Measurements from ENCODE around the gene SPEF2. TPM values are rescaled to one million over a fixed set of nuclear protein-coding genes. Genes with fewer than 3 reads are reported as not detected.

The SPEF2 gene
- total RNA-seq, 1 donor from 2014 or later = 7.9 TPM

GRCh38 chr5:35788724-35789123 lies 171.1 kb downstream of the SPEF2 start:
- TF ChIP-seq, protein P1, sequence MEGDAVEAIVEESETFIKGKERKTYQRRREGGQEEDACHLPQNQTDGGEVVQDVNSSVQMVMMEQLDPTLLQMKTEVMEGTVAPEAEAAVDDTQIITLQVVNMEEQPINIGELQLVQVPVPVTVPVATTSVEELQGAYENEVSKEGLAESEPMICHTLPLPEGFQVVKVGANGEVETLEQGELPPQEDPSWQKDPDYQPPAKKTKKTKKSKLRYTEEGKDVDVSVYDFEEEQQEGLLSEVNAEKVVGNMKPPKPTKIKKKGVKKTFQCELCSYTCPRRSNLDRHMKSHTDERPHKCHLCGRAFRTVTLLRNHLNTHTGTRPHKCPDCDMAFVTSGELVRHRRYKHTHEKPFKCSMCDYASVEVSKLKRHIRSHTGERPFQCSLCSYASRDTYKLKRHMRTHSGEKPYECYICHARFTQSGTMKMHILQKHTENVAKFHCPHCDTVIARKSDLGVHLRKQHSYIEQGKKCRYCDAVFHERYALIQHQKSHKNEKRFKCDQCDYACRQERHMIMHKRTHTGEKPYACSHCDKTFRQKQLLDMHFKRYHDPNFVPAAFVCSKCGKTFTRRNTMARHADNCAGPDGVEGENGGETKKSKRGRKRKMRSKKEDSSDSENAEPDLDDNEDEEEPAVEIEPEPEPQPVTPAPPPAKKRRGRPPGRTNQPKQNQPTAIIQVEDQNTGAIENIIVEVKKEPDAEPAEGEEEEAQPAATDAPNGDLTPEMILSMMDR (IDR thresholded peaks at IDR 0.05) = no peak
- Mint-ChIP-seq H3K36me3 (ENCODE audit: unreplicated experiment) (no peaks in the 10 kb centered on the region), H3K27ac (ENCODE audit: unreplicated experiment) (no peak overlapping the region), H3K9me3 (ENCODE audit: unreplicated experiment) (no peaks in the 10 kb centered on the region), H3K4me1 (ENCODE audit: unreplicated experiment) (peaks cover 13% of the 10 kb centered on the region), H3K4me3 (ENCODE audit: unreplicated experiment) (no peak overlapping the region), H3K27me3 (ENCODE audit: unreplicated experiment) (no peaks in the 10 kb centered on the region)
- no peak for DNase-seq (ENCODE audit: extremely low spot score, unreplicated experiment)

GRCh38 chr5:35789732-35790456 lies 172.2 kb downstream of the SPEF2 start:
- TF ChIP-seq, protein P1 (IDR thresholded peaks at IDR 0.05) = no peak
- H3K4me1 Mint-ChIP-seq (ENCODE audit: unreplicated experiment) = peaks cover 17% of the 10 kb centered on the region
- H3K27ac Mint-ChIP-seq (ENCODE audit: unreplicated experiment) = peak overlapping the region; percentile 23
- no peaks in the 10 kb centered on the region for H3K36me3 Mint-ChIP-seq (ENCODE audit: unreplicated experiment)
- no peak overlapping the region for H3K4me3 Mint-ChIP-seq (ENCODE audit: unreplicated experiment)
- H3K27me3 Mint-ChIP-seq (ENCODE audit: unreplicated experiment) = no peaks in the 10 kb centered on the region
- H3K9me3 Mint-ChIP-seq (ENCODE audit: unreplicated experiment) = no peaks in the 10 kb centered on the region
- DNase-seq (ENCODE audit: extremely low spot score, unreplicated experiment) = no peak

DNA sequence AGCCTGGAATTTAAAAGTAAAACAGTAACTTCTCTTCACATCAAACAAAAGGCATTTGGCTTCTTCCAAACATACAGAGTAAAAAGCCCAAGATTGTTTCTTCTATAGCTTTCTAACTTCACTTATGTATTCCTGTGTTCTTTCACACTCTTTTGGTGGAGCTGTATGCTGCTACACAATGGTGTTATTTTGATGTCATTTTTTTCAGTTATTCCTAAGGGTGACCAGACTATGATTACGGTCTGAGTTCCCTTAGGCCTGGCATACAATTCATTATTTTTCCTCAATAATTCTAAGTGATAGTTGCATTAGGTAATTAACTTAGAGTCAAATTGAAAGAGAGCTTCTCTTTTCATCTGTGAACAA lies 172.8 kb downstream of the SPEF2 start:
- no peaks in the 10 kb centered on the region for H3K36me3 Mint-ChIP-seq (ENCODE audit: unreplicated experiment)
- TF ChIP-seq, protein P1 (IDR thresholded peaks at IDR 0.05) = no peak
- peaks cover 19% of the 10 kb centered on the region for H3K4me1 Mint-ChIP-seq (ENCODE audit: unreplicated experiment)
- no peak overlapping the region for H3K27ac Mint-ChIP-seq (ENCODE audit: unreplicated experiment)
- no peaks in the 10 kb centered on the region for H3K9me3 Mint-ChIP-seq (ENCODE audit: unreplicated experiment)
- no peaks in the 10 kb centered on the region for H3K27me3 Mint-ChIP-seq (ENCODE audit: unreplicated experiment)
- no peak for DNase-seq (ENCODE audit: extremely low spot score, unreplicated experiment)
- no peak overlapping the region for H3K4me3 Mint-ChIP-seq (ENCODE audit: unreplicated experiment)

DNA sequence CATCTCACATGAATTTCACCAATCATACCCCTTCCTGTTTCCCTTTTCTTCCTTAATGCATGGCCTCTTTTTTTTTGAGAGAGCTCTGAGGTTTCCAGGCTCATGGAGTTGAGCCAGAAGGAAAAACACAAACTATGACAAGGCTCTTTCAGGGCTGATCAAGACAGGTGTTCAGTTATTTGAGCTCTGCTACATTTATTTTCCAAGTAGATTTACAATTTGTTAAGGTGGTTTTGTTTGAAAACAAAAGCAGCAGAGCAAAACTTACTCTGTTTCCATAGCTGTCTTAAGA lies 176.6 kb downstream of the SPEF2 start:
- Mint-ChIP-seq H3K27ac (ENCODE audit: unreplicated experiment) (no peak overlapping the region), H3K4me3 (ENCODE audit: unreplicated experiment) (no peak overlapping the region)
- TF ChIP-seq, protein P1 (IDR thresholded peaks at IDR 0.05) = no peak

GRCh38 chr5:35794684-35795375 lies 177.2 kb downstream of the SPEF2 start:
- H3K9me3 Mint-ChIP-seq (ENCODE audit: unreplicated experiment) = no peaks in the 10 kb centered on the region
- H3K4me3 Mint-ChIP-seq (ENCODE audit: unreplicated experiment) = no peak overlapping the region
- no peaks in the 10 kb centered on the region for H3K36me3 Mint-ChIP-seq (ENCODE audit: unreplicated experiment)
- H3K4me1 Mint-ChIP-seq (ENCODE audit: unreplicated experiment) = peaks cover 27% of the 10 kb centered on the region
- DNase-seq (ENCODE audit: extremely low spot score, unreplicated experiment) = no peak
- no peak overlapping the region for H3K27ac Mint-ChIP-seq (ENCODE audit: unreplicated experiment)
- TF ChIP-seq, protein P1 (IDR thresholded peaks at IDR 0.05) = no peak
- no peaks in the 10 kb centered on the region for H3K27me3 Mint-ChIP-seq (ENCODE audit: unreplicated experiment)

More for the DNA sequence above, 176.6 kb downstream of the SPEF2 start:
- H3K27me3 Mint-ChIP-seq (ENCODE audit: unreplicated experiment) = no peaks in the 10 kb centered on the region
- H3K4me1 Mint-ChIP-seq (ENCODE audit: unreplicated experiment) = peaks cover 25% of the 10 kb centered on the region
- H3K9me3 Mint-ChIP-seq (ENCODE audit: unreplicated experiment) = no peaks in the 10 kb centered on the region
- no peaks in the 10 kb centered on the region for H3K36me3 Mint-ChIP-seq (ENCODE audit: unreplicated experiment)
- DNase-seq (ENCODE audit: extremely low spot score, unreplicated experiment) = no peak
